ENCODE results near the gene OR6N2. TPM values are rescaled to one million over a fixed set of nuclear protein-coding genes. Genes with fewer than 3 reads are reported as not detected.

The OR6N2 gene, protein sequence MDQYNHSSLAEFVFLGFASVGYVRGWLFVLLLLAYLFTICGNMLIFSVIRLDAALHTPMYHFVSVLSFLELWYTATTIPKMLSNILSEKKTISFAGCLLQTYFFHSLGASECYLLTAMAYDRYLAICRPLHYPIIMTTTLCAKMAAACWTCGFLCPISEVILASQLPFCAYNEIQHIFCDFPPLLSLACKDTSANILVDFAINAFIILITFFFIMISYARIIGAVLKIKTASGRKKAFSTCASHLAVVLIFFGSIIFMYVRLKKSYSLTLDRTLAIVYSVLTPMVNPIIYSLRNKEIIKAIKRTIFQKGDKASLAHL
- not detected in 2 replicates for total RNA-seq

DNA sequence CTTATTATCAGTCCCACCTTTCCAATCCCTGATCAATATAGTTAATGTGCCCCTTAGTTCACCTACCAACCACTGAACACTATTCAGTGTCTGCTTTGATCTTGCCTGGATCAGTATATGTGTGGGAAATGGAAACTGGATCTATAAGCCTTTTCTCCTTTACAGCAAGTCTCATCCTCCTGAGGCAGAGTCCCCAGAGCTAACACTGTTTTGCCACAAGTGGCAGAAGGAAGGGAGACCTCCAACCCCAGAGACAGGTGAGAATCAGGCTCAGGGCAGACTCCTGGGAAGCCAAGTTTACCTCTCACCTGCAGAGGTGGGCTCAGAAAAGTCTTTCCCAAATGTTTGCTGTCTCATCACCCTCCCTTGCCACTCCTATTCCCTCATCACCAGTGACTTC is at the start of gene OR6N2:
Gene OR6N2, minus strand, starts transcription at position 101 of the 400 bp plus-strand sequence. CDS start 3,569 bp downstream, outside the sequence.

GRCh38 chr1:158771950-158772866 is 8.8 kb downstream of the OR6N2 start, which contains the start of gene OR6N1:
OR6N1 (minus strand) TSS chr1:158772195; CDS start chr1:158766682, 5,513 bp downstream.

GRCh38 chr1:158754420-158754819 is 26.6 kb downstream of the OR6N2 start, which contains the start of gene OR6K6:
OR6K6 (plus strand) TSS chr1:158754720; CDS start chr1:158754888, 168 bp downstream.

Other genes with a start within 250 kb of the OR6N2 start
- not detected in 2 replicates for gene OR6Y1, start 226.8 kb downstream of the OR6N2 start, total RNA-seq
- not detected in 2 replicates for gene OR6P1, start 210.6 kb downstream of the OR6N2 start, total RNA-seq
- gene OR10X1, start 201.3 kb downstream of the OR6N2 start, total RNA-seq: not detected in 2 replicates
- not detected in 2 replicates for gene OR10Z1, start 175.9 kb downstream of the OR6N2 start, total RNA-seq
- gene SPTA1, start 94.5 kb downstream of the OR6N2 start, total RNA-seq: under 0.01 and 0.10 TPM in 2 replicates
- gene OR6K2, start 80.6 kb downstream of the OR6N2 start, total RNA-seq: not detected in 2 replicates
- gene OR6K3, start 60.5 kb downstream of the OR6N2 start, total RNA-seq: not detected in 2 replicates
- gene OR6K6, start 26.5 kb downstream of the OR6N2 start, total RNA-seq: not detected in 2 replicates
- not detected in 2 replicates for gene OR6N1, start 9.0 kb downstream of the OR6N2 start, total RNA-seq
- gene MNDA, start 50.1 kb upstream of the OR6N2 start, total RNA-seq: not detected in 2 replicates
- gene PYHIN1, start 150.3 kb upstream of the OR6N2 start, total RNA-seq: not detected in 2 replicates
- gene IFI16, start 228.7 kb upstream of the OR6N2 start, total RNA-seq: 70.6 and 88.2 TPM in 2 replicates

All from smooth muscle cell of the pulmonary artery (primary cell).